ENCODE measurements around the gene ANKRD11.

The ANKRD11 gene

GRCh38 chr16:89491974-89492687 lies 1.8 kb upstream of the ANKRD11 start:
- Histone ChIP-seq H3K27me3 (ENCODE audit: control insufficient read depth in 1 of 2, insufficient read depth in 1 of 2, low read length in 2 of 2) (no peaks in the 10 kb centered on the region), H3K27ac (ENCODE audit: low read length, poor library complexity, severe bottlenecking) (no peak overlapping the region), H3K14ac (ENCODE audit: low read length in 2 of 2) (no peak overlapping the region), H4K8ac (ENCODE audit: low read length) (peak overlapping the region; percentile 45), H2BK15ac (ENCODE audit: low read depth, poor library complexity, severe bottlenecking) (no peak overlapping the region), H3K9me3 (ENCODE audit: control insufficient read depth, low read length) (no peaks in the 10 kb centered on the region), H3K23ac (ENCODE audit: low read length in 2 of 2) (no peak overlapping the region), H2BK5ac (ENCODE audit: low read depth, low read length, poor library complexity, severe bottlenecking) (no peak overlapping the region), H3K18ac (ENCODE audit: low read depth in 1 of 2, low read length in 2 of 2) (no peak overlapping the region), H3K4me3 (ENCODE audit: insufficient read depth in 1 of 2, low read depth in 1 of 2, low read length in 2 of 2) (peak overlapping the region in 1 of 2 experiments; percentile 89), H3K4ac (ENCODE audit: low read depth in 1 of 2, low read length in 2 of 2) (peak overlapping the region in 1 of 2 experiments; percentile 57), H3K4me2 (ENCODE audit: low read length, poor library complexity, severe bottlenecking) (peak overlapping the region; percentile 75), H3K36me3 (ENCODE audit: control insufficient read depth in 1 of 2, insufficient read depth in 2 of 2, low read depth in 1 of 2, low read length in 2 of 2) (peaks cover 0 to 4% of the 10 kb centered on the region in 2 experiments), H2AFZ (ENCODE audit: low read depth, low read length) (no peak overlapping the region), H3K4me1 (ENCODE audit: control insufficient read depth, insufficient read depth, low read depth, low read length) (peaks cover 18% of the 10 kb centered on the region), H3K9ac (ENCODE audit: low read length) (peak overlapping the region; percentile 94), H2AK5ac (ENCODE audit: low read length, severe bottlenecking) (peak overlapping the region; percentile 19), H2BK120ac (ENCODE audit: low read depth, low read length) (no peak overlapping the region), H3K79me1 (replicated peaks; ENCODE audit: low read length, poor library complexity, severe bottlenecking) (peaks cover 15% of the 10 kb centered on the region), H2BK12ac (ENCODE audit: low read length in 2 of 2) (peak overlapping the region in 1 of 2 experiments; percentile 60), H4K91ac (ENCODE audit: low read length) (no peak overlapping the region)
- DNase-seq: no peak
- WGBS: 95% methylated on average over 23 of the region's 24 CpGs

GRCh38 chr16:89491238-89491869 lies 993 bp upstream of the ANKRD11 start:
- H4K8ac ChIP-seq (ENCODE audit: low read length): no peak overlapping the region
- no peak overlapping the region for H2BK5ac ChIP-seq (ENCODE audit: low read depth, low read length, poor library complexity, severe bottlenecking)
- no peak overlapping the region for H2BK15ac ChIP-seq (ENCODE audit: low read depth, poor library complexity, severe bottlenecking)
- WGBS: 3% methylated on average over 19 of the region's 22 CpGs
- no peak overlapping the region for H4K91ac ChIP-seq (ENCODE audit: low read length)
- no peak overlapping the region for H3K14ac ChIP-seq (ENCODE audit: low read length in 2 of 2)
- H3K9ac ChIP-seq (ENCODE audit: low read length): peak overlapping the region; percentile 94
- H3K23ac ChIP-seq (ENCODE audit: low read length in 2 of 2): peak overlapping the region in 1 of 2 experiments; percentile 23
- no peak overlapping the region for H3K4ac ChIP-seq (ENCODE audit: low read depth in 1 of 2, low read length in 2 of 2)
- no peak overlapping the region for H2BK12ac ChIP-seq (ENCODE audit: low read length in 2 of 2)
- no peaks in the 10 kb centered on the region for H3K27me3 ChIP-seq (ENCODE audit: control insufficient read depth in 1 of 2, insufficient read depth in 1 of 2, low read length in 2 of 2)
- H2AFZ ChIP-seq (ENCODE audit: low read depth, low read length): peak overlapping the region; percentile 43
- peaks cover 0 to 4% of the 10 kb centered on the region in 2 experiments for H3K36me3 ChIP-seq (ENCODE audit: control insufficient read depth in 1 of 2, insufficient read depth in 2 of 2, low read depth in 1 of 2, low read length in 2 of 2)
- peak overlapping the region; percentile 88 to 89 for H3K4me3 ChIP-seq (ENCODE audit: insufficient read depth in 1 of 2, low read depth in 1 of 2, low read length in 2 of 2)
- H3K9me3 ChIP-seq (ENCODE audit: control insufficient read depth, low read length): no peaks in the 10 kb centered on the region
- no peak overlapping the region for H2BK120ac ChIP-seq (ENCODE audit: low read depth, low read length)
- H3K4me1 ChIP-seq (ENCODE audit: control insufficient read depth, insufficient read depth, low read depth, low read length): peaks cover 20% of the 10 kb centered on the region
- peak overlapping the region; percentile 75 for H3K4me2 ChIP-seq (ENCODE audit: low read length, poor library complexity, severe bottlenecking)
- no peak overlapping the region for H2AK5ac ChIP-seq (ENCODE audit: low read length, severe bottlenecking)
- H3K79me1 ChIP-seq (replicated peaks; ENCODE audit: low read length, poor library complexity, severe bottlenecking): peaks cover 15% of the 10 kb centered on the region
- peak; percentile 85 for DNase-seq
- H3K27ac ChIP-seq (ENCODE audit: low read length, poor library complexity, severe bottlenecking): no peak overlapping the region
- H3K18ac ChIP-seq (ENCODE audit: low read depth in 1 of 2, low read length in 2 of 2): peak overlapping the region in 1 of 2 experiments; percentile 75

GRCh38 chr16:89489898-89490438 lies 393 bp downstream of the ANKRD11 start:
- H3K79me1 ChIP-seq (replicated peaks; ENCODE audit: low read length, poor library complexity, severe bottlenecking): peaks cover 12% of the 10 kb centered on the region
- peak overlapping the region; percentile 85 for H2BK5ac ChIP-seq (ENCODE audit: low read depth, low read length, poor library complexity, severe bottlenecking)
- H3K18ac ChIP-seq (ENCODE audit: low read depth in 1 of 2, low read length in 2 of 2): peak overlapping the region; percentile 49 to 80
- peak overlapping the region in 1 of 2 experiments; percentile 44 for H3K4ac ChIP-seq (ENCODE audit: low read depth in 1 of 2, low read length in 2 of 2)
- peaks cover 0 to 4% of the 10 kb centered on the region in 2 experiments for H3K36me3 ChIP-seq (ENCODE audit: control insufficient read depth in 1 of 2, insufficient read depth in 2 of 2, low read depth in 1 of 2, low read length in 2 of 2)
- peak overlapping the region; percentile 50 to 90 for H3K4me3 ChIP-seq (ENCODE audit: insufficient read depth in 1 of 2, low read depth in 1 of 2, low read length in 2 of 2)
- peak overlapping the region; percentile 73 for H3K9ac ChIP-seq (ENCODE audit: low read length)
- no peak overlapping the region for H2BK15ac ChIP-seq (ENCODE audit: low read depth, poor library complexity, severe bottlenecking)
- peak overlapping the region in 1 of 2 experiments; percentile 42 for H2BK12ac ChIP-seq (ENCODE audit: low read length in 2 of 2)
- no peak overlapping the region for H3K4me2 ChIP-seq (ENCODE audit: low read length, poor library complexity, severe bottlenecking)
- peaks cover 20% of the 10 kb centered on the region for H3K4me1 ChIP-seq (ENCODE audit: control insufficient read depth, insufficient read depth, low read depth, low read length)
- H3K23ac ChIP-seq (ENCODE audit: low read length in 2 of 2): no peak overlapping the region
- no peak for DNase-seq
- peak overlapping the region in 1 of 2 experiments; percentile 94 for H3K14ac ChIP-seq (ENCODE audit: low read length in 2 of 2)
- H3K27ac ChIP-seq (ENCODE audit: low read length, poor library complexity, severe bottlenecking): no peak overlapping the region
- H4K8ac ChIP-seq (ENCODE audit: low read length): peak overlapping the region; percentile 63
- H2AFZ ChIP-seq (ENCODE audit: low read depth, low read length): no peak overlapping the region
- H2AK5ac ChIP-seq (ENCODE audit: low read length, severe bottlenecking): no peak overlapping the region
- no peaks in the 10 kb centered on the region for H3K27me3 ChIP-seq (ENCODE audit: control insufficient read depth in 1 of 2, insufficient read depth in 1 of 2, low read length in 2 of 2)
- H3K9me3 ChIP-seq (ENCODE audit: control insufficient read depth, low read length): no peaks in the 10 kb centered on the region
- H4K91ac ChIP-seq (ENCODE audit: low read length): peak overlapping the region; percentile 28
- WGBS: 1% methylated on average over 44 of the region's 81 CpGs
- peak overlapping the region; percentile 95 for H2BK120ac ChIP-seq (ENCODE audit: low read depth, low read length)

Data from mesenchymal stem cell (in vitro differentiated cells and primary cell).